Ishikawa (cell line): ENCODE measurements around the gene HCFC1.

ENCODE experiments used
- CEBPB ChIP-seq: IDR thresholded peaks from 2 replicates; pipeline ENCODE4 v1.6.1; 2012
- CREB1 ChIP-seq: IDR thresholded peaks from 2 replicates; pipeline ENCODE4 v1.6.1; 2012; ENCODE audit warnings: low read depth
- EGR1 ChIP-seq: IDR thresholded peaks from 2 replicates; pipeline ENCODE4 v1.6.1; 2012
- EP300 ChIP-seq: IDR thresholded peaks from 2 replicates; pipeline ENCODE4 v1.6.1; 2012; ENCODE audit warnings: borderline replicate concordance
- FOXM1 ChIP-seq: IDR thresholded peaks from 2 replicates; pipeline ENCODE4 v1.6.1; 2012; ENCODE audit warnings: low read depth, borderline replicate concordance
- NFIC ChIP-seq: IDR thresholded peaks from 2 replicates; pipeline ENCODE4 v1.6.1; 2012
- RAD21 ChIP-seq: IDR thresholded peaks from 2 replicates; pipeline ENCODE4 v1.6.1; 2012; ENCODE audit warnings: low read depth
- TAF1 ChIP-seq: IDR thresholded peaks from 2 replicates; pipeline ENCODE4 v1.6.1; 2012; ENCODE audit warnings: low read depth, mild to moderate bottlenecking
- TCF12 ChIP-seq: IDR thresholded peaks from 2 replicates; pipeline ENCODE4 v1.6.1; 2012; ENCODE audit warnings: low read depth
- TEAD4 ChIP-seq: IDR thresholded peaks from 2 replicates; pipeline ENCODE4 v1.6.1; 2012
- YY1 ChIP-seq: IDR thresholded peaks from 2 replicates; pipeline ENCODE4 v1.6.1; 2012; ENCODE audit warnings: low read depth
- ZBTB7A ChIP-seq: IDR thresholded peaks from 2 replicates; pipeline ENCODE4 v1.6.1; 2012; ENCODE audit warnings: low read depth
- TF ChIP-seq, protein P1 (sequence below): IDR thresholded peaks from 2 replicates; pipeline ENCODE4 v1.6.1; 2012; ENCODE audit warnings: low read depth, mild to moderate bottlenecking
- TF ChIP-seq, protein P2 (sequence below): IDR thresholded peaks from 2 replicates; pipeline ENCODE4 v1.6.1; 2012
- TF ChIP-seq, protein P3 (sequence below): IDR thresholded peaks from 2 replicates; pipeline ENCODE4 v1.6.1; 2012

Gene HCFC1

DNA sequence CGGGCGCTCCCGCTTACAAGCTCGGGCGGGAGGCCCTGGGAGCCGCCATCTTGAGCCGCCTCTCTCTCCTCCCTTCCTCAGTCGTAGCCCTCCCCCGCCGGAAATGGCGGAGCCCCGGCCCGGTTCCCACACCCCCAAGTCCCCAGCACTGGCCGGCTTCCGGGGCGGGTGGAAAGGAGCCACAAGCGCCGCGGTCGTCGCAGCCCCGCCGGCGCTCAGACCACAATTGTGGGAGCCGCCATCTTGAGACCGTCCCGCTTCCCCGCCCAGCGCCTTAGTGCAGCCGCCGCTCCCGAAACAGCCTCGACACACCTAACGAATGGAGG lies 531 bp downstream of the HCFC1 start:
- TF ChIP-seq YY1, result peak; percentile 90
- TF ChIP-seq NFIC, result no peak
- peak; percentile 42 for TF ChIP-seq TAF1
- TF ChIP-seq TCF12, result no peak
- TF ChIP-seq, protein P1, sequence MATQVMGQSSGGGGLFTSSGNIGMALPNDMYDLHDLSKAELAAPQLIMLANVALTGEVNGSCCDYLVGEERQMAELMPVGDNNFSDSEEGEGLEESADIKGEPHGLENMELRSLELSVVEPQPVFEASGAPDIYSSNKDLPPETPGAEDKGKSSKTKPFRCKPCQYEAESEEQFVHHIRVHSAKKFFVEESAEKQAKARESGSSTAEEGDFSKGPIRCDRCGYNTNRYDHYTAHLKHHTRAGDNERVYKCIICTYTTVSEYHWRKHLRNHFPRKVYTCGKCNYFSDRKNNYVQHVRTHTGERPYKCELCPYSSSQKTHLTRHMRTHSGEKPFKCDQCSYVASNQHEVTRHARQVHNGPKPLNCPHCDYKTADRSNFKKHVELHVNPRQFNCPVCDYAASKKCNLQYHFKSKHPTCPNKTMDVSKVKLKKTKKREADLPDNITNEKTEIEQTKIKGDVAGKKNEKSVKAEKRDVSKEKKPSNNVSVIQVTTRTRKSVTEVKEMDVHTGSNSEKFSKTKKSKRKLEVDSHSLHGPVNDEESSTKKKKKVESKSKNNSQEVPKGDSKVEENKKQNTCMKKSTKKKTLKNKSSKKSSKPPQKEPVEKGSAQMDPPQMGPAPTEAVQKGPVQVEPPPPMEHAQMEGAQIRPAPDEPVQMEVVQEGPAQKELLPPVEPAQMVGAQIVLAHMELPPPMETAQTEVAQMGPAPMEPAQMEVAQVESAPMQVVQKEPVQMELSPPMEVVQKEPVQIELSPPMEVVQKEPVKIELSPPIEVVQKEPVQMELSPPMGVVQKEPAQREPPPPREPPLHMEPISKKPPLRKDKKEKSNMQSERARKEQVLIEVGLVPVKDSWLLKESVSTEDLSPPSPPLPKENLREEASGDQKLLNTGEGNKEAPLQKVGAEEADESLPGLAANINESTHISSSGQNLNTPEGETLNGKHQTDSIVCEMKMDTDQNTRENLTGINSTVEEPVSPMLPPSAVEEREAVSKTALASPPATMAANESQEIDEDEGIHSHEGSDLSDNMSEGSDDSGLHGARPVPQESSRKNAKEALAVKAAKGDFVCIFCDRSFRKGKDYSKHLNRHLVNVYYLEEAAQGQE, result no peak
- TF ChIP-seq CREB1, result no peak
- TF ChIP-seq FOXM1, result no peak
- TF ChIP-seq TEAD4, result no peak
- TF ChIP-seq, protein P2, sequence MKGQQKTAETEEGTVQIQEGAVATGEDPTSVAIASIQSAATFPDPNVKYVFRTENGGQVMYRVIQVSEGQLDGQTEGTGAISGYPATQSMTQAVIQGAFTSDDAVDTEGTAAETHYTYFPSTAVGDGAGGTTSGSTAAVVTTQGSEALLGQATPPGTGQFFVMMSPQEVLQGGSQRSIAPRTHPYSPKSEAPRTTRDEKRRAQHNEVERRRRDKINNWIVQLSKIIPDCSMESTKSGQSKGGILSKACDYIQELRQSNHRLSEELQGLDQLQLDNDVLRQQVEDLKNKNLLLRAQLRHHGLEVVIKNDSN, result no peak
- TF ChIP-seq EP300, result no peak
- TF ChIP-seq RAD21, result no peak
- TF ChIP-seq EGR1, result no peak
- TF ChIP-seq CEBPB, result no peak
- TF ChIP-seq, protein P3, sequence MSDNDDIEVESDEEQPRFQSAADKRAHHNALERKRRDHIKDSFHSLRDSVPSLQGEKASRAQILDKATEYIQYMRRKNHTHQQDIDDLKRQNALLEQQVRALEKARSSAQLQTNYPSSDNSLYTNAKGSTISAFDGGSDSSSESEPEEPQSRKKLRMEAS, result no peak
- TF ChIP-seq ZBTB7A, result no peak

DNA sequence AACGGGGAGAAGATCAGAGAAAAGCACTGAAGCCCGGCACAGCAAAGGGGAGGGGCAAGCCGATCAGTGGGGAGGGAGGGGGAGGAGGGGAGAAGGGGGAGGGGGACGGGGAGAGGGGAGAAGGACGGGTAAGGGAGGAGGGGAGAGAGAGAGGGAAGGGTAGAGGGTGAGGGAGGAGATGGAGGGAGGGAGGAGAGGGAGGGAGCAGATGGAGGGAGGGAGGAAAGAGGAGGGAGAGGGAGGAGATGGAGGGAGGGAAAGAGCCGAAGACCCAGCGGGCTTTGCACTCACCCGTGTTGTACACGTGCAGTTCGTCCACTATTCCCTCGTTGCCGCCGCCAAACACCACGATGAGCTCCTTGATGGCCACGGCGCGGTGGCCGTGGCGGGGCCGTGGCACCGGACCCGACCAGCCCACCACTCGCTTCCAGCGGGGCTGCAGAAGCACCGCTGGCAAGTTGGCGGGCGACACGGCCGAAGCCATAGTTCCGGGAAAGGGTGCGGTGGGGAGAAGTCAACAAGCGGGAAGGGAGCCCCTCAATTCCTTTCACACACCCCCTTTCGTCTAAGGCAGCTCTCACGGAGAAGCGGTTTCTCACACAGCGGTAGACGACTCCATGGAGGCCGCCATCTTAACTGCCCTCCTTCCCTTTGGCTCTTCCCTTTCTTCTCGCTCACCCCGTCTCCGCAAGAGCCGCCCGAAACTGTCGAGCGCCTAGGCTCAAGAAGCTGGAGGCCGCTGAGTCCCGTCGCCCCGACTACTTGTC lies 1.1 kb downstream of the HCFC1 start:
- TF ChIP-seq, protein P3, result peak; percentile 73
- no peak for TF ChIP-seq CEBPB

DNA sequence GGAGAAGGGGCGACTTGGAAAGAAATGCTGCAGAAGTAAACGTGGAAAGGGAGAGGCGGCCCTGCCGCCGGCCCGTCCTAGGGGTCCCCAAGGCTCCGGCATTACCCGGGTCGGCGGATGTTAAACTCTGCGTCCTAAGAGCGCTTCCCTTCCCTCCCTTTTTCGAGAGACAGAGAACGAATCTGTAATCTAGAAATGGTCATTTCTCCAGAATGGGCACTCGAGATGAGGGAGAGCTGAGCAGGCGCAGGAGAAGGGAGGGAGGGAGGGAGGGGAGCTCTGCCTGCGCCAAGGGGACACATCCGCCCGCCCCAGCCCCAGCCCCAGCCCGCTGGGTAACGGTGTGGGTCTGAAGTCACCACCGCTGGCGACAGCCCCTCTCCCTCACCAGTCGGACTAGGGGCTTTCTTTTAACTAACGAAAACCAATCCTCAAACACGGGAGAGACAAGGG lies 1.7 kb downstream of the HCFC1 start:
- TF ChIP-seq FOXM1 (no peak), TAF1 (no peak), ZBTB7A (no peak), CREB1 (no peak), YY1 (no peak), TCF12 (no peak), NFIC (no peak), RAD21 (no peak), EGR1 (no peak), TEAD4 (no peak), CEBPB (no peak), EP300 (no peak)
- TF ChIP-seq, protein P1, result no peak
- TF ChIP-seq, protein P2, result no peak
- TF ChIP-seq, protein P3, result no peak

DNA sequence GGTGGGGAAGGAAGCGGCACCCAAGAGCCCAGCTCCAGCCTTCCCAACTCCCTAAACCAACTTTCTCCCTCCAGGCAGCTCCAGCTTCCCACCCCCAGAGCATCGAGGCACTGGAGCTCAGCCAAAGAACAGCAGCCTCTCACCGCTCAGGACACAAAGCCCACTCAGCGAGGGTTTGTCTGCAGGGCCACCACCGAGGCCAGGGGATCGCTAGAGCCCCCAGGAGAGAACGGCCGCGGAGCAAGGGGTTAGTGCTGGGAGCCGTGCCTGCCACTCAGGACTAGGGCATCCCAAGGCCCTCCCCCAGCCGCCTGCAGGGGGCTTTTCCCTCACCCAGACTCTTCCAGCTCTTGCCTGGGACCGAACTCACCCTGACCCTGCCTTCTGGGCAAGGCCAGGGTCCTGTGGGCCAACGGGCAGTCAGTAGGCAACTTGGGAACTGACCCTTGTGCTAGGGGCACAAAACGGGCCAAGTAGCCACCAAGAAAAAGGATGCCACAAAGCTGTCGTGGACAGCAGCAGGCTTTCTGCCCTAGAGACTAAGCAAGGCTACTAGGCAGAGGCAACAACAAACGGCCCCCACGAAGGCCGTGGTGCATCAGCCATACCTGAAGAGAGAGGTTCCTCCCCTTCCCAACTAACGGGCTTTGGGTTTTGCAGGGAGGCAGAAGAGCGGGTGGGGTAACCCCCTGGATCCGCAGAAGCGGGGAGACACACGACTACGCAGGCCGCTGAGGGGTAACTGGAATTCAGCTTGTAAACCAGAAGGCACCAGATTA lies 2.3 kb downstream of the HCFC1 start:
- TF ChIP-seq FOXM1, result no peak
- TF ChIP-seq YY1, result no peak
- no peak for TF ChIP-seq CEBPB
- TF ChIP-seq NFIC, result no peak
- TF ChIP-seq, protein P1, result no peak
- no peak for TF ChIP-seq TCF12
